Gastroesophageal sphincter (tissue), 3 donors: ENCODE measurements around the gene TRRAP.

Source experiments
- EP300 ChIP-seq: sonication (generic); formaldehyde crosslinking; IDR thresholded peaks from one replicate; pipeline ENCODE4 v1.6.1; 2017; ENCODE audit warnings: antibody characterized with exemption, mild to moderate bottlenecking
- POLR2A ChIP-seq, 2 donors: fragments of 450-650 bp; IDR thresholded peaks; one replicate each; pipeline ENCODE4 v1.6.1; 2017; ENCODE audit warnings: antibody characterized with exemption in 2 of 2, mild to moderate bottlenecking in 2 of 2, moderate library complexity in 1 of 2
- TF ChIP-seq, protein P1 (sequence below), 4 experiments: fragments of 200-600 bp in 2 of 4; fragments of 450-650 bp in 2 of 4; sonication (generic) in 1 of 4; IDR thresholded peaks; one replicate each; pipeline ENCODE4 v1.5.1; 2017 to 2019; ENCODE audit warnings: antibody characterized with exemption in 4 of 4, mild to moderate bottlenecking in 2 of 4, moderate library complexity in 2 of 4

DNA sequence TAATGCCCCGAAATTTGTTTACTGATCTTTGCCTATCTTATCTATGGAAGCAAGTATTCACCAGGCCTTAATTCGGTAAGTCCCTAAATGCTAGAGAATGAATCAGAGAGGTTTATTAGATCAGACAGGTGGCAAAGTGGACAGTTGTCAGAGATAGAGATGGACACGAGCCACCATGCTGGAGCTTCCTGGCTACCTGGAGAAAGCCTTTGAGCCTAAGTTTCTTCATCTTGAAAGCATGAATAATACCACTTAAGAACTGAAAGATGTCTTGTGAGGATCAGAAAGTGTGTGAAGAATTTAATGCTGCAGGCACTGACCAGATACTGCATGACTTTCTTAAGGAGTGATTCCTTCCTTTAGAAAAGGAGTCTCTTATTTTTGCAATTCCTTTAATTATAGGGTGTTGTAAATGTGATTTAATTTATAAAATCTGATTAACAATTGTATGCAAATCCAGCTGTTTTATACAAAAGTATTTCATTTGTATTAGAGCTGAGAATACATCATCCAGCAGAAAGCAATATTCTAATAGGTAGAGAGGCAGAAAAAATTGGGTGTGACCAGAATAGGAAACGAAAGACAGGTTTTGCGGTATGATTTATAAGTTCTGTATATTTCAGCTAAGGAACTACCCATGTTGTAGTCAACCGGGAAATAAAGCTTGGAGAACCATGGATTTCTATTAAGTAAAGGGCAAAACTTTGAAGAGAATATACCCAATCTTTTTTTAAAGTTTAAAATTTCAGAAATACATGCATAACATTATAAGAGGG, 182.9 kb downstream of the TRRAP start:
- TF ChIP-seq, protein P1, sequence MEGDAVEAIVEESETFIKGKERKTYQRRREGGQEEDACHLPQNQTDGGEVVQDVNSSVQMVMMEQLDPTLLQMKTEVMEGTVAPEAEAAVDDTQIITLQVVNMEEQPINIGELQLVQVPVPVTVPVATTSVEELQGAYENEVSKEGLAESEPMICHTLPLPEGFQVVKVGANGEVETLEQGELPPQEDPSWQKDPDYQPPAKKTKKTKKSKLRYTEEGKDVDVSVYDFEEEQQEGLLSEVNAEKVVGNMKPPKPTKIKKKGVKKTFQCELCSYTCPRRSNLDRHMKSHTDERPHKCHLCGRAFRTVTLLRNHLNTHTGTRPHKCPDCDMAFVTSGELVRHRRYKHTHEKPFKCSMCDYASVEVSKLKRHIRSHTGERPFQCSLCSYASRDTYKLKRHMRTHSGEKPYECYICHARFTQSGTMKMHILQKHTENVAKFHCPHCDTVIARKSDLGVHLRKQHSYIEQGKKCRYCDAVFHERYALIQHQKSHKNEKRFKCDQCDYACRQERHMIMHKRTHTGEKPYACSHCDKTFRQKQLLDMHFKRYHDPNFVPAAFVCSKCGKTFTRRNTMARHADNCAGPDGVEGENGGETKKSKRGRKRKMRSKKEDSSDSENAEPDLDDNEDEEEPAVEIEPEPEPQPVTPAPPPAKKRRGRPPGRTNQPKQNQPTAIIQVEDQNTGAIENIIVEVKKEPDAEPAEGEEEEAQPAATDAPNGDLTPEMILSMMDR (IDR thresholded peaks at IDR 0.05): no peak
- TF ChIP-seq POLR2A (IDR thresholded peaks at IDR 0.05) (no peak), EP300 (no peak)
